Stomach (tissue), 4 donors: ENCODE data around the gene MTMR1.

ENCODE experiments used
- CTCF ChIP-seq, 7 experiments: fragments of 450-650 bp in 4 of 7; fragments of 200-600 bp in 3 of 7; sonication (generic) in 3 of 7; IDR thresholded peaks; one replicate each; pipeline ENCODE4 v1.5.1; 2016 to 2019; ENCODE audit warnings: antibody characterized with exemption in 7 of 7, control low read depth in 2 of 7, mild to moderate bottlenecking in 1 of 7
- POLR2A ChIP-seq, 4 donors: fragments of 450-650 bp; IDR thresholded peaks; one replicate each; pipeline ENCODE4 v1.6.1; 2016; ENCODE audit warnings: antibody characterized with exemption in 4 of 4, control low read depth in 2 of 4, mild to moderate bottlenecking in 1 of 4, moderate library complexity in 1 of 4
- POLR2AphosphoS5 ChIP-seq, 3 donors: sonication (generic); formaldehyde crosslinking; IDR thresholded peaks; one replicate each; pipeline ENCODE4 v1.6.1; 2016; ENCODE audit warnings: antibody characterized with exemption in 3 of 3

- TF ChIP-seq CTCF (IDR thresholded peaks at IDR 0.05) (peak in 5 of 7 experiments; percentile 57 to 79 (median 71)), POLR2A (IDR thresholded peaks at IDR 0.05) (no peak), POLR2AphosphoS5 (IDR thresholded peaks at IDR 0.05) (no peak)
These were observed 79.2 kb downstream of the MTMR1 start for GRCh38 chrX:150772150-150772970.
